Kidney epithelial cell (primary cell): ENCODE measurements around the gene NUP42. TPM values are rescaled to one million over a fixed set of nuclear protein-coding genes. Genes with fewer than 3 reads are reported as not detected.
"Not testable (repeated sequence)": the region's sequence is repeated elsewhere in the genome, so short reads cannot be mapped to it uniquely, and the experiment has no call there.

Experiments used
- DNase-seq: peaks from one replicate; pipeline ENCODE4 v3.0.0-alpha.2; 2010; ENCODE audit warnings: low read depth
- H3K27me3 ChIP-seq: 2 replicates; pipeline ENCODE4 v1.6.0; 2011; ENCODE audit warnings: low read length; ENCODE audit not compliant: control insufficient read depth, insufficient read depth
- H3K36me3 ChIP-seq: 2 replicates; pipeline ENCODE4 v1.5.1; 2011; ENCODE audit warnings: low read length; ENCODE audit not compliant: control insufficient read depth, insufficient read depth
- H3K4me3 ChIP-seq: 2 replicates; pipeline ENCODE4 v1.5.1; 2011; ENCODE audit warnings: low read depth, mild to moderate bottlenecking, control low read depth, low read length
- CTCF ChIP-seq: IDR thresholded peaks from 2 replicates; pipeline ENCODE4 v1.5.1; 2011; ENCODE audit warnings: mild to moderate bottlenecking, moderate library complexity, low read length, control low read depth, inconsistent platforms; ENCODE audit not compliant: insufficient read depth, poor library complexity, severe bottlenecking
- total RNA-seq: library from RNA; depleted of rRNA; stranded (reverse); fragments of >200 nt; gene quantifications from 2 replicates; pipeline ENCODE4 v1.2.3, GENCODE V29; 2015

NUP42 gene
- total RNA-seq, 1 donor from 2014 or later, result 50.1 TPM

GRCh38 chr7:23196306-23196705 lies 14.5 kb downstream of the NUP42 start:
- DNase-seq, result no peak
- no peaks in the 10 kb centered on the region for H3K27me3 ChIP-seq
- TF ChIP-seq CTCF, result no peak
- H3K4me3 ChIP-seq, result no peak overlapping the region
- H3K36me3 ChIP-seq, result no peaks in the 10 kb centered on the region

- H3K36me3 ChIP-seq, DNase-seq, H3K4me3 ChIP-seq, H3K27me3 ChIP-seq: not testable (repeated sequence)
Measured at GRCh38 chr7:23197745-23198144, 15.9 kb downstream of the NUP42 start.

- no peak for DNase-seq
- no peak for TF ChIP-seq CTCF
- Histone ChIP-seq H3K4me3 (no peak overlapping the region), H3K36me3 (no peaks in the 10 kb centered on the region), H3K27me3 (no peaks in the 10 kb centered on the region)
Measured at GRCh38 chr7:23200331-23200730, 18.5 kb downstream of the NUP42 start.

GRCh38 chr7:23204241-23204640 lies 22.4 kb downstream of the NUP42 start:
- no peaks in the 10 kb centered on the region for H3K27me3 ChIP-seq
- TF ChIP-seq CTCF, result no peak
- no peaks in the 10 kb centered on the region for H3K36me3 ChIP-seq
- no peak for DNase-seq
- H3K4me3 ChIP-seq, result no peak overlapping the region

- no peak for DNase-seq
- no peaks in the 10 kb centered on the region for H3K27me3 ChIP-seq
- H3K4me3 ChIP-seq, result no peak overlapping the region
- no peak for TF ChIP-seq CTCF
- no peaks in the 10 kb centered on the region for H3K36me3 ChIP-seq
Measured at GRCh38 chr7:23205577-23205908, 23.7 kb downstream of the NUP42 start.

- H3K4me3 ChIP-seq, result peak overlapping the region; percentile 19
- no peak for DNase-seq
- TF ChIP-seq CTCF, result no peak
Measured at GRCh38 chr7:23205909-23206767, 24.3 kb downstream of the NUP42 start.

More at GRCh38 chr7:23205909-23206767, 24.3 kb downstream of the NUP42 start:
- Histone ChIP-seq H3K27me3 (no peaks in the 10 kb centered on the region), H3K36me3 (no peaks in the 10 kb centered on the region)
